ENCODE results near the gene DYNLT4.
"Not testable (repeated sequence)": the region's sequence is repeated elsewhere in the genome, so short reads cannot be mapped to it uniquely, and the experiment has no call there.

DYNLT4 gene

GRCh38 chr1:44821240-44821715 lies 14.1 kb upstream of the DYNLT4 start:
- TF ChIP-seq CTCF (IDR thresholded peaks at IDR 0.05; ENCODE audit: low read depth, low read length): no peak
- H3K4me3 ChIP-seq (ENCODE audit: low read depth, low read length): no peak overlapping the region

DNA sequence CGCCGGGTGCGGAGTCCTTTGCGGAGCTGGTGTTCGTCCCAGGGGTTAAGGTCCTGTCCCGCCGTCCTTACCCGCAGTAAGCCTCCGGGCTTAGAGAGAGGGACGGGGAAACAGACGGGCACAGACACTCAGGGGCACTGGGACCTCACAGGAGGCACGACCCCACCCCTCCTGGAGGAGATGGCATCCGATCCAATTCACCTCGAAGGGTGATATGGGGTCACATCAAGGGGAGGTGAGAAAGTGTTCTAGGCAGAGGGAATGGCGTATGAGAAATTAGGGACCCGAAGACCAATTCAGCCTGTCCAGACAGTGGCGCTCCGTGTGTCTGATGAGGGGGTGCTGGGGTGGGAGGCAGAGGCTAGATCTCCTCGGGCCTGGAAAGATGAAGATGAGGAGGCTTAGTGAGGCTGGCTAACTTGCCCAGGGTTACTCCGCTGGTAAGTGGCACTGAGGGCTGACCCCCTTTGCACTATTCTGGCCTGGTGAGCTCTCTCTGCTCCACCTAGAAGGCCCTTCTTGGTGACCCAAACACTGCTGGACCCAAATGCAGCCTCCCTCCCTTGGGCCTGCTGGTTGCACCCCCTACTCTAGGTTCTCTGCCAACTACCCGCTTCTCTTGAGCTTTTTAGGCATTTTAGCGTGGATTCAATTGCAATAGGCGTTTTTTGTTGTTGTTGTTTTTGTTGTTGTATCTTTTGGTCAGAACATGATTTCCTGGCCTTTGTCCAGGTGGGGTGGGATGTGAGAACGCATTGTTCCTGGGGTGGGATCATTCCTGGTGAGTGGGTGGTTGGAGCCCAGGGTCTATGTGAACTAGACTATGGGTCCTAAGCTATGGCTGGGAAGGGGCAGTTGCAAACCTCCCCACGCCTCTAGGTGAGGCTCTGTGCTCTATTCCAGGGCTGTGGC lies 13.4 kb upstream of the DYNLT4 start:
- H3K4me3 ChIP-seq (ENCODE audit: low read depth, low read length): peak overlapping the region; percentile 58

DNA sequence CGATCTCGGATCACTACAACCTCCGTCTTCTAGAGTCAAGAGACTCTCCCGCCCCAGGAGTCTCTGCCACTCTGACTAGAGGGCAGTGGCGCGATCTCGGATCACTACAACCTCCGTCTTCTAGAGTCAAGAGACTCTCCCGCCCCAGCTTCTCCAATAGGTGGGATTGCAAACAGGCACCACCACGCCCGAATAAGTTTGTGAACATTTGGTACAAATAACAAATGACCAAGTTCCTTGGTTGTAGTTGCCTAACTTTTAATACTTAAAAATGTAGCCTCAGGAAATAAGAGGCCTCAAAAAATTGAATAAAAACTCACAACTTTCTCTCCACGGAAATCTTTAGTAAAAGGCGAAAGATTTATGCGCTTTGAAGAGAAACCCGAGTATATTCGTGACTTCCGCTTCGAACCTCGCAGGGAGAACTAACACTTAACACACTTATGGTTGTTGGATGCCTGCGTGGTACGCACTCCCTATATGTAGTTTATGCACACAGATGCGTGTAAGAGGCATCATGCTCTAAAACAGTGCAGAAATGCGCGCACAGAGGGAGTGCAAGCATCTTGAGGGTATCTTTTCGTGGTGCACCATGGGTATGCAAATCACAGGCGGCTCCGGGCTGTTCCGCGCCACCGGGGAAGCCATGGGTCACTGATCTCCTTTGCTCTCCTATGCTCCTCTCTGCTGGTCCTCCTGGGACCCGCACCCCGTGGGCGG lies 12.6 kb upstream of the DYNLT4 start:
- H3K4me3 ChIP-seq (ENCODE audit: low read depth, low read length): peak overlapping the region; percentile 58
- no peak for TF ChIP-seq CTCF (IDR thresholded peaks at IDR 0.05; ENCODE audit: low read depth, low read length)

More for the DNA sequence above, 13.4 kb upstream of the DYNLT4 start:
- no peak for TF ChIP-seq CTCF (IDR thresholded peaks at IDR 0.05; ENCODE audit: low read depth, low read length)

DNA sequence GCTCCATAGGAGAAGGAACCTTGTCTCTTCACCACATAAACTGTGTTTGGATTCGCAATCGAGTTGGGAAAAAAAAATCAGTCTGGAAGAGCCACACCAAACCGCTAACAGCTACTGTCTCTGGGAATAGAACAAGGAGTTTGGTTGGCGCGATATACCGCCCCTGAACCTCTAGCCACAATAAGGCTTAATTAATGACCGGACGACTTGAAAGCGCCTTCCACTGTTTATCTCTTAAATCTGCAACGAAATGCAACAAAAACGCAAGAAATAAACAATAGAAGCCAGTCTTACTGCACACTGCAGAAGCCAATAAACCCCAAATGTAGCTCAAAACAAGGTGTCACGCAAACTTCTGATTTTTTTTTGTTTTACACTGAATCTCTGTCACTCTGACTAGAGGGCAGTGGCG lies 12.1 kb upstream of the DYNLT4 start:
- H3K4me3 ChIP-seq (ENCODE audit: low read depth, low read length): peak overlapping the region; percentile 45
- no peak for TF ChIP-seq CTCF (IDR thresholded peaks at IDR 0.05; ENCODE audit: low read depth, low read length)

DNA sequence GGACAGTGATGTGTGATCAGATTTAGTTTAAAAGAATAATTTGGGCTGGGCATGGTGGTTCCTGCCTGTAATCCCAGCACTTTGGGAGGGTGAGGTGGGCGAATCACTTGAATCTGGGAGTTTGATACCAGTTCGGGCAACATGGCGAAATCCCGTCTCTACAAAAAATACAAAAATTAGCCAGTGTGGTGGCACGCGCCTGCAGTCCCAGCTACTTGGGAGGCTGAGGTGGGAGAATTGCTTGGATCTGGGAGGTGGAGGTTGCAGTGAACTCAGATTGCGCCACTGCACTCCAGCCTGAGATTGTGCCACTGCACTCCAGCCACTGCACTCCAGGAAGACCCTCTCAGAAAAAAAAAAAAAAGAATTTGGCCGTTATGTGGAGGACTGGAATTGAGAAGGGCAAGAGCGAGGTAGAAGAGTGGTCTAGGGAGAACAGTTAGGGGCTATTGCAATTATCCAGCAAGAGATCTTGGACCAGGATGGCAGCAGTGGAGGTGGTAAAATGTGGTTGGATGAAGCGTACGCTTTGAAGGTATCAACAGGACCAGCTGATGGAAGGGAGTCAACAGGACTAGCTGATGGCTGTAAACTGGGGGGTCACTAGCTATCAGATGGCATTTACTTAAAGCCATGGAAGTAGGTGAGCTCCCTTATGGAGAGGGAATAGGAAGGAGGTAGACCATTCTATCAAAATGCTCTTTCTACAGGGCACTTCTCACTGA lies 10.8 kb upstream of the DYNLT4 start:
- no peak overlapping the region for H3K4me3 ChIP-seq (ENCODE audit: low read depth, low read length)
- TF ChIP-seq CTCF (IDR thresholded peaks at IDR 0.05; ENCODE audit: low read depth, low read length): no peak

DNA sequence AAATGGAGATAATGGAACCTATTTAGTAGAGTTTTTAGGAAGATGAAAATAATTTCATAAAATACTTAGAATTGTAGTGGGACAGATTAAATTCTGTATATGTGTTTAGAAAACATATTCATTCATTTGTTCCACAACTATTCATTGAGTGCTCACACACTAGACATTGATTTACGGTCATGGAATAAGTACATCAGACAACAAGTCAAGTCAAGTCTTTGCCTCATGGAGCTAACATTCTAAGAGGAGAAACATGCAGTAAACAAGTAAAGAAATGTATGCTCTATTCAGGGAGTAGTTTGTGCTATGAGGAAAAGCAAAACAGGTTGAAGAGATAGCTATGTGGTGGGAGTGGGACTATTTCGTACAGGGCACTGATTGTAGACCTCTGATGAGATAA lies 10.2 kb upstream of the DYNLT4 start:
- no peak for TF ChIP-seq CTCF (IDR thresholded peaks at IDR 0.05; ENCODE audit: low read depth, low read length)
- H3K4me3 ChIP-seq (ENCODE audit: low read depth, low read length): no peak overlapping the region

GRCh38 chr1:44815926-44816325 lies 8.8 kb upstream of the DYNLT4 start:
- not testable (repeated sequence) for H3K4me3 ChIP-seq (ENCODE audit: low read depth, low read length)
